Suprapubic skin (tissue), 4 donors: ENCODE data around the gene SEC16B. TPM values are rescaled to one million over a fixed set of nuclear protein-coding genes. Genes with fewer than 3 reads are reported as not detected.
A peak's percentile ranks its signal among the peaks of the same experiment; 100 is the strongest.

Source experiments
- DNase-seq, 2 donors: peaks; one replicate each; pipeline ENCODE4 v3.0.0-alpha.2; 2019; ENCODE audit warnings: low spot score in 2 of 2
- H3K27ac ChIP-seq: fragments of 200-600 bp; sonication (generic); one replicate; pipeline ENCODE4 v1.5.1; 2019
- H3K27me3 ChIP-seq: fragments of 200-600 bp; sonication (generic); one replicate; pipeline ENCODE4 v1.5.1; 2019
- H3K36me3 ChIP-seq: fragments of 200-600 bp; sonication (generic); one replicate; pipeline ENCODE4 v1.5.1; 2019
- H3K4me1 ChIP-seq: fragments of 200-600 bp; sonication (generic); one replicate; pipeline ENCODE4 v1.5.1; 2019
- H3K4me3 ChIP-seq: fragments of 200-600 bp; sonication (generic); one replicate; pipeline ENCODE4 v1.5.1; 2019; ENCODE audit warnings: mild to moderate bottlenecking
- H3K9me3 ChIP-seq: fragments of 200-600 bp; sonication (generic); one replicate; pipeline ENCODE4 v1.5.1; 2019
- CTCF ChIP-seq, 2 donors: fragments of 200-600 bp in 1 of 2; fragments of 450-650 bp in 1 of 2; sonication (generic) in 1 of 2; IDR thresholded peaks; one replicate each; pipeline ENCODE4 v1.5.1; 2016 to 2019; ENCODE audit warnings: antibody characterized with exemption in 2 of 2, mild to moderate bottlenecking in 1 of 2, moderate library complexity in 1 of 2
- EP300 ChIP-seq: sonication (generic); formaldehyde crosslinking; IDR thresholded peaks from one replicate; pipeline ENCODE4 v1.6.1; 2017; ENCODE audit warnings: antibody characterized with exemption
- POLR2A ChIP-seq, 2 donors: fragments of 450-650 bp; IDR thresholded peaks; one replicate each; pipeline ENCODE4 v1.6.1; 2017; ENCODE audit warnings: antibody characterized with exemption in 2 of 2, mild to moderate bottlenecking in 2 of 2, moderate library complexity in 2 of 2
- POLR2AphosphoS5 ChIP-seq, 3 donors: sonication (generic); formaldehyde crosslinking; IDR thresholded peaks; one replicate each; pipeline ENCODE4 v1.6.1; 2017; ENCODE audit warnings: antibody characterized with exemption in 3 of 3
- WGBS: methylation state at CpG from one replicate; pipeline ENCODE4 v1.1.5; 2018; 5-methylcytosine and 5-hydroxymethylcytosine counted together
- total RNA-seq, 4 donors: library from RNA; depleted of rRNA; stranded (reverse); fragments of >200 nt; gene quantifications; one replicate each; pipeline ENCODE4 v1.1.0, GENCODE V29; 2016

SEC16B gene
- total RNA-seq, 4 donors from 2014 or later, result 1.7 to 6.4 (median 2.5) TPM

DNA sequence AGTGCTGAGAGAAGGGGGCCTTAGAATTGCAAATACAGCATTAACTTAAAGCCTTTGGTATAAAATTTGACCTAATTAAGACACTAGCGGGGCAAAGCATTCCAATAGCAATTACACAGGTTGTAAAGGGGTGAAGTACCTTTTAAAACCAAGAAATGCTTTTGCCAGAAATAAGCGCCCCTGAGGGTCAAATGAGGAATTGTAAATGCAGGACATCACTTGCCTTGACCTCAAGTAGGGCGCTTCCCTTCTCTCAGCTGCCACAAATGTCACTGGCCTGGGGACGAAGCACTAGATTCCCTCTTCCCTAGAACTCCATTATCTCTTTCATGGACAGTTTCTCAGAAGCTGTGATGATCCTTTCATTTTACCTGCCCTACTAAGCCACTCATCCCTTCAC is 48.3 kb downstream of the SEC16B start:
- H3K9me3 ChIP-seq, result no peaks in the 10 kb centered on the region
- no peaks in the 10 kb centered on the region for H3K27me3 ChIP-seq
- 83% methylated on average over 4 of the region's 4 CpGs for WGBS
- no peak for TF ChIP-seq CTCF (IDR thresholded peaks at IDR 0.05)
- no peak for TF ChIP-seq POLR2A (IDR thresholded peaks at IDR 0.05)
- no peak for TF ChIP-seq POLR2AphosphoS5 (IDR thresholded peaks at IDR 0.05)
- TF ChIP-seq EP300, result no peak
- H3K36me3 ChIP-seq, result no peaks in the 10 kb centered on the region
- H3K4me3 ChIP-seq, result no peak overlapping the region
- H3K4me1 ChIP-seq, result no peaks in the 10 kb centered on the region
- no peak for DNase-seq
- H3K27ac ChIP-seq, result no peak overlapping the region

DNA sequence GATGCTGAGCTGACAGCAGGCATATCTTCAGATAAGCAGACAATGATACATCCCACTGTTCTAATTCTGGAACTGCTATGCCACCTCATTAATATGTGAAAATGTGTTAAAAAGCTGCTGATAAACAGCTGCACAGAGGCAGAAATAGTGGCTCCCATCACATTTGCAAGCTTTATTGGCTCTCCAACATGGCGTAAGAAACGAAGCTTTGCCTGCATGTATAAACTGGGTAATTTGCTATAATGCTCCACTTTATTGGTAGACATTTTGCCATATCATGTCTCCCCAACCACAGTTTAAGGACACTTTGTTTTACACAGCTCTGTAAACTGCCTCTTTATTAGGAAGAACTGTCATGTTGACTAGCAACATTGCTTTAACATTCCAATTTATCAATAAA is 49.8 kb downstream of the SEC16B start:
- H3K4me3 ChIP-seq, result no peak overlapping the region
- no peaks in the 10 kb centered on the region for H3K27me3 ChIP-seq
- H3K4me1 ChIP-seq, result no peaks in the 10 kb centered on the region
- TF ChIP-seq EP300, result no peak
- TF ChIP-seq CTCF (IDR thresholded peaks at IDR 0.05), result no peak
- no peak for TF ChIP-seq POLR2A (IDR thresholded peaks at IDR 0.05)
- TF ChIP-seq POLR2AphosphoS5 (IDR thresholded peaks at IDR 0.05), result no peak
- H3K9me3 ChIP-seq, result no peaks in the 10 kb centered on the region
- no peaks in the 10 kb centered on the region for H3K36me3 ChIP-seq
- no peak for DNase-seq
- WGBS, result 89% methylated on average over 2 of the region's 2 CpGs
- no peak overlapping the region for H3K27ac ChIP-seq

GRCh38 chr1:177915641-177916040 is 54.2 kb downstream of the SEC16B start:
- TF ChIP-seq POLR2A (IDR thresholded peaks at IDR 0.05) (no peak), EP300 (no peak), CTCF (IDR thresholded peaks at IDR 0.05) (no peak), POLR2AphosphoS5 (IDR thresholded peaks at IDR 0.05) (no peak)
- H3K9me3 ChIP-seq, result no peaks in the 10 kb centered on the region
- H3K27me3 ChIP-seq, result no peaks in the 10 kb centered on the region
- H3K27ac ChIP-seq, result no peak overlapping the region
- 64% methylated on average over 3 of the region's 3 CpGs for WGBS
- no peak overlapping the region for H3K4me3 ChIP-seq
- no peaks in the 10 kb centered on the region for H3K36me3 ChIP-seq
- no peaks in the 10 kb centered on the region for H3K4me1 ChIP-seq
- no peak for DNase-seq

DNA sequence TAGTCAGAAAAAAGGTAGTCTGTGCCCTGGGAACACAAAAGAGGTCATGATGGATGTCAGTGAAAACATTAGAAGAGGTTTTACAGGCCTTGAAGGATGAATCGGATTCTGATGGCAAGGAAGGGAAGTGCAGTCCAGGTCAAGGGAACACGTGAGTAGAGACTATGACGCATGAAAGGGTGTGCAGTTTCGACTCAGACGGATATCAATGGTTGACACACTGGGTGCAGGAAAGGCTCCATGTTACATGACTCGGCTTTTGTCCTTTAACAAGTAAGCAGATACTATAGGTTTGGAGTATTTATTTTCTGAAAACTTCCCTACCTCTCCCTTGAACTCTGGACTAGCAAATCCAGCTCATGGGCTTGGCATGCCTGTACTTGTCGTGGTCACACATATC is 55.3 kb downstream of the SEC16B start:
- TF ChIP-seq CTCF (IDR thresholded peaks at IDR 0.05), result no peak
- no peak for TF ChIP-seq EP300
- TF ChIP-seq POLR2A (IDR thresholded peaks at IDR 0.05), result no peak
- TF ChIP-seq POLR2AphosphoS5 (IDR thresholded peaks at IDR 0.05), result no peak
- H3K27ac ChIP-seq, result no peak overlapping the region
- no peaks in the 10 kb centered on the region for H3K27me3 ChIP-seq
- WGBS, result 96% methylated on average over 7 of the region's 7 CpGs
- peaks cover 5% of the 10 kb centered on the region for H3K4me1 ChIP-seq
- DNase-seq, result no peak
- H3K4me3 ChIP-seq, result no peak overlapping the region
- no peaks in the 10 kb centered on the region for H3K9me3 ChIP-seq
- H3K36me3 ChIP-seq, result no peaks in the 10 kb centered on the region

DNA sequence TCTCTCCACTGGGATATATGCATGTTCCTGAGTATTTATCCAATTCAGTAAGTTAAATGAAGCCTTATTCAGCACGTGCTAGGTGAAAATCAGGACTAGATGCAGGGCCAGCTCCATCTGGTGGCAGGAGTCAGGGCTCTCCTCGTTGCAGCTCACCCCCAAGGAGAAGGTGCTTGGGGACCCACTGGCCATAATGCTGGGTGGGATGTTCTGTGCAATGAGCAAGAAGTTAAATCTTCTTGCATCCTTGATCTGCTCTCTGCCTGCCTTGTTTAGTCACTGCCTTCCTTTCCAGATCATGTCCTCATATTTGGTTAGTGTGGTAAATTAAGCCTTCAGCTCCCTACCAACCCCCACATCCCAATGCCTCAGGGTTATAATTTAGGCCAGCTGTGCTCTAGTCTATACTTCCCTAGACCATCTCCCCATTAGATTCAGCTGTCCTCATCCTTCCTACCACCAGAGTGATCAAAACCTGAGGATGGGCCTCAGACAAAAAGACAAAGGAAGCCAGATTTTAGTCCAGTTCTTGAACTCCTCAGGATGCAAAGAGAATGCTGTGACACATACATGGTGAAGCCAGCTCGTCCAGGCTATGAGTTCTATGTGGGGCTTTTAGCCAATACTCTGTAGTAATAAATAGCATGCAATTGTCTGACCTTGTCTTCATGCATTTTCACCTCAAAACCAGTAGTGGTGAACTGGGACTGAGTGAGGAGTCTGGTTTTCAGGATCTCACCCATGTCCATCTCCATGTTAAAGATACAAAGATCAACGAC is 55.9 kb downstream of the SEC16B start:
- no peak for DNase-seq
- Histone ChIP-seq H3K27ac (no peak overlapping the region), H3K9me3 (no peaks in the 10 kb centered on the region), H3K36me3 (no peaks in the 10 kb centered on the region), H3K4me3 (no peak overlapping the region), H3K4me1 (peaks cover 7% of the 10 kb centered on the region), H3K27me3 (no peaks in the 10 kb centered on the region)
- WGBS, result 37% methylated on average over 4 of the region's 4 CpGs
- TF ChIP-seq CTCF (IDR thresholded peaks at IDR 0.05) (peak in 1 of 2 donors; percentile 24), POLR2A (IDR thresholded peaks at IDR 0.05) (no peak)
